Spleen (tissue), 11 donors: ENCODE results near the gene CXCR6. TPM values are rescaled to one million over a fixed set of nuclear protein-coding genes. Genes with fewer than 3 reads are reported as not detected.
A peak's percentile ranks its signal among the peaks of the same experiment; 100 is the strongest.

Experiments
- DNase-seq: peaks from one replicate; pipeline ENCODE4 v3.0.0-alpha.2; 2020
- H3K27ac ChIP-seq, 8 donors: fragments of 200-600 bp; sonication (generic) in 7 of 8; 1 replicate in 4 of 8; 2 replicates in 4 of 8; pipeline versions ENCODE4 v1.5.0 to v1.8.0; 2016 to 2021; ENCODE audit warnings: inconsistent platforms in 4 of 8, mild to moderate bottlenecking in 4 of 8, moderate library complexity in 1 of 8
- H3K27me3 ChIP-seq, 7 donors: fragments of 200-600 bp; sonication (generic) in 6 of 7; replicated peaks in 1 of 7; 1 replicate in 4 of 7; 2 replicates in 3 of 7; pipeline versions ENCODE4 v1.5.0 to v1.8.0; 2016 to 2021; ENCODE audit warnings: inconsistent platforms in 3 of 7, mild to moderate bottlenecking in 1 of 7
- H3K36me3 ChIP-seq, 6 donors: fragments of 200-600 bp; sonication (generic) in 5 of 6; 1 replicate in 4 of 6; 2 replicates in 2 of 6; pipeline versions ENCODE4 v1.5.0 to v1.8.0; 2016 to 2021; ENCODE audit warnings: inconsistent platforms in 2 of 6
- H3K4me1 ChIP-seq, 6 donors: fragments of 200-600 bp; sonication (generic) in 5 of 6; 1 replicate in 3 of 6; 2 replicates in 3 of 6; pipeline versions ENCODE4 v1.5.0 to v1.8.0; 2016 to 2021; ENCODE audit warnings: inconsistent platforms in 3 of 6
- H3K4me3 ChIP-seq, 8 donors: fragments of 200-600 bp; sonication (generic) in 7 of 8; 1 replicate in 4 of 8; 2 replicates in 4 of 8; pipeline versions ENCODE4 v1.5.0 to v1.8.0; 2016 to 2021; ENCODE audit warnings: inconsistent platforms in 4 of 8, mild to moderate bottlenecking in 4 of 8, moderate library complexity in 2 of 8
- H3K9me3 ChIP-seq, 8 donors: fragments of 200-600 bp; sonication (generic) in 7 of 8; 1 replicate in 4 of 8; 2 replicates in 4 of 8; pipeline versions ENCODE4 v1.5.0 to v1.8.0; 2016 to 2021; ENCODE audit warnings: inconsistent platforms in 4 of 8
- CTCF ChIP-seq, 11 experiments: fragments of 200-600 bp in 7 of 11; fragments of 450-650 bp in 4 of 11; sonication (generic) in 4 of 11; IDR thresholded peaks in 8 of 11; conservative IDR thresholded peaks in 3 of 11; 1 replicate in 7 of 11; 2 replicates in 4 of 11; pipeline versions ENCODE4 v1.4.0 to v1.8.0; 2016 to 2021; ENCODE audit warnings: antibody characterized with exemption in 11 of 11, inconsistent platforms in 4 of 11, mild to moderate bottlenecking in 1 of 11
- POLR2A ChIP-seq, 3 donors: fragments of 450-650 bp; IDR thresholded peaks; one replicate each; pipeline ENCODE4 v1.5.1; 2017; ENCODE audit warnings: antibody characterized with exemption in 3 of 3, mild to moderate bottlenecking in 1 of 3
- POLR2AphosphoS5 ChIP-seq, 3 donors: sonication (generic); formaldehyde crosslinking; IDR thresholded peaks; one replicate each; pipeline ENCODE4 v1.5.1; 2017; ENCODE audit warnings: antibody characterized with exemption in 3 of 3
- WGBS, 5 donors: extraction: QIAGEN DNeasy Blood & Tissue Kit in 3 of 5; methylation state at CpG; one replicate each; pipeline versions ENCODE4 v1.1.5 to v1.1.7; 2013 to 2018; 5-methylcytosine and 5-hydroxymethylcytosine counted together
- intact Hi-C: fragments of 100-400 bp; cut with DNase I; formaldehyde crosslinking; loops from one replicate; pipeline ENCODE4 v1.15.0; 2023; ENCODE audit warnings: low total_unique reads
- polyA plus RNA-seq, 3 donors: library from polyadenylated mRNA; stranded (reverse); fragments of 200-250 nt; gene quantifications; one replicate each; pipeline ENCODE4 v1.2.1, GENCODE V29; 2013
- total RNA-seq, 7 donors: library from RNA; depleted of rRNA in 3 of 7; stranded (reverse); fragments of >200 nt in 3 of 7; fragmentation: NEBNext Ultra II Directional in 4 of 7; extraction: Animal tissue kit (Norgen Biotek cat#: 25700) in 4 of 7; gene quantifications; one replicate each; pipeline versions ENCODE4 v1.1.0 to v1.2.1, GENCODE V29; 2016 to 2021
- donor health status: healthy with polysubstance abuse.
- donor health status: DM: no; HTN: no; CAD: no; lungs with moderate emphysema.
- donor health status: DM: no; HTN: no; CAD: no.
- donor health status: Bipolar disorder and iron deficiency.
- donor health status: healthy.
- donor health status: DM: no; HTN: no; CAD: no.
- donor health status: DM: yes; HTN: yes; CAD: no.

CXCR6 gene
- total and polyA plus RNA-seq, 10 donors = 2.5 to 35.3 (median 11.6) TPM

- H3K4me1 ChIP-seq = peaks cover 9 to 86% (median 35%) of the 10 kb centered on the region in 6 donors
- no peak overlapping the region for H3K4me3 ChIP-seq
- TF ChIP-seq CTCF (IDR thresholded peaks at IDR 0.05 in 8 of 11, conservative IDR thresholded peaks at IDR 0.05 in 3 of 11) (no peak), POLR2A (IDR thresholded peaks at IDR 0.05) (no peak), POLR2AphosphoS5 (IDR thresholded peaks at IDR 0.05) (no peak)
- no peaks in the 10 kb centered on the region for H3K9me3 ChIP-seq
- 83 to 94% (median 87%) methylated on average over 11 of the region's 11 CpGs for WGBS, 5 donors
- intact Hi-C loops = no loop called here
- DNase-seq = no peak
- H3K36me3 ChIP-seq = peaks cover 0 to 15% (median 0%) of the 10 kb centered on the region in 6 donors
- H3K27me3 ChIP-seq = no peaks in the 10 kb centered on the region
- peak overlapping the region in 3 of 8 donors; percentile 29 to 41 (median 38) for H3K27ac ChIP-seq
Measured at GRCh38 chr3:45911511-45912226, 31.6 kb upstream of the CXCR6 start.

- H3K27ac ChIP-seq = peak overlapping the region in 2 of 8 donors; percentile 22 to 41
- H3K27me3 ChIP-seq = no peaks in the 10 kb centered on the region
- H3K4me1 ChIP-seq = peaks cover 9 to 84% (median 36%) of the 10 kb centered on the region in 6 donors
- intact Hi-C loops = no loop called here
- TF ChIP-seq POLR2AphosphoS5 (IDR thresholded peaks at IDR 0.05) (no peak), CTCF (IDR thresholded peaks at IDR 0.05 in 8 of 11, conservative IDR thresholded peaks at IDR 0.05 in 3 of 11) (no peak), POLR2A (IDR thresholded peaks at IDR 0.05) (no peak)
- no peak overlapping the region for H3K4me3 ChIP-seq
- H3K36me3 ChIP-seq = peaks cover 0 to 19% (median 0%) of the 10 kb centered on the region in 6 donors
- no peaks in the 10 kb centered on the region for H3K9me3 ChIP-seq
- WGBS, 5 donors = 90 to 93% (median 91%) methylated on average over 6 of the region's 6 CpGs
- DNase-seq = no peak
Measured at GRCh38 chr3:45912435-45912834, 30.8 kb upstream of the CXCR6 start.

GRCh38 chr3:45914362-45915058, 28.8 kb upstream of the CXCR6 start:
- Histone ChIP-seq H3K9me3 (no peaks in the 10 kb centered on the region), H3K4me3 (peak overlapping the region in 1 of 8 donors; percentile 45), H3K27me3 (no peaks in the 10 kb centered on the region), H3K27ac (peak overlapping the region in 3 of 8 donors; percentile 65 to 68 (median 66)), H3K36me3 (peaks cover 0 to 40% (median 10%) of the 10 kb centered on the region in 6 donors), H3K4me1 (peaks cover 5 to 64% (median 23%) of the 10 kb centered on the region in 6 donors)
- WGBS, 5 donors = 86 to 94% (median 87%) methylated on average over 7 of the region's 7 CpGs
- DNase-seq = no peak
- TF ChIP-seq CTCF (IDR thresholded peaks at IDR 0.05 in 8 of 11, conservative IDR thresholded peaks at IDR 0.05 in 3 of 11) (no peak), POLR2AphosphoS5 (IDR thresholded peaks at IDR 0.05) (no peak), POLR2A (IDR thresholded peaks at IDR 0.05) (no peak)
- intact Hi-C loops = no loop called here

GRCh38 chr3:45915059-45915439, 28.2 kb upstream of the CXCR6 start:
- H3K27ac ChIP-seq = peak overlapping the region in 5 of 8 donors; percentile 34 to 68 (median 65)
- 74 to 83% (median 80%) methylated on average over 9 of the region's 9 CpGs for WGBS, 5 donors
- H3K27me3 ChIP-seq = no peaks in the 10 kb centered on the region
- no peak for DNase-seq
- peaks cover 5 to 58% (median 23%) of the 10 kb centered on the region in 6 donors for H3K4me1 ChIP-seq
- TF ChIP-seq POLR2A (IDR thresholded peaks at IDR 0.05) = no peak
- no peak for TF ChIP-seq CTCF (IDR thresholded peaks at IDR 0.05 in 8 of 11, conservative IDR thresholded peaks at IDR 0.05 in 3 of 11)
- TF ChIP-seq POLR2AphosphoS5 (IDR thresholded peaks at IDR 0.05) = no peak
- peak overlapping the region in 2 of 8 donors; percentile 2 to 45 for H3K4me3 ChIP-seq
- intact Hi-C loops = no loop called here
- no peaks in the 10 kb centered on the region for H3K9me3 ChIP-seq
- peaks cover 0 to 45% (median 12%) of the 10 kb centered on the region in 6 donors for H3K36me3 ChIP-seq
